ENCODE results near the gene ZNF415. TPM values are rescaled to one million over a fixed set of nuclear protein-coding genes. Genes with fewer than 3 reads are reported as not detected.

Gene ZNF415
- total and polyA plus RNA-seq, 9 of the 15 experiments (the other 6 are each of a cell fraction or from before 2014, with no cell fraction given), result 0.06 to 0.82 (median 0.14) TPM; not detected in 2

DNA sequence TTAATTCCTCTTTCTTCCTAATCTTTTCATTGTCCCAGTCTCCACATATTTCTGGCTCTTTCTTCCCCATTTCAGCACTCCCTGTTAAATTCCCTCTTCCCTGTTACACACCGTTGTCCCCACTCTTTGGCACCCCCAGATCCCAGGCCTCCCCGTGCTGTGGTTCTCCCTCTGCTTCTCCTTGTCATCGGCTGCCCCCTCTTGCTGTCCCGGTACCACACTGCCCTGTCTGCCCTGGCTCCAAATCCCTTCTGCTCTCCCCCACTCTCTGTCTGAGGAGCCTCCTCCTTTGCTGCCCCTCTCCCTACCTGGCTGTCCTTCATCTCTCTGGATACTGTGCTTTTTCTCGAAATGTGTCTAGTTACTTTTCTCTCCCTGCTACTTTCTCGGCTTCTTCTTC lies 983 bp downstream of the ZNF415 start:
- no peak overlapping the region for H2AFZ ChIP-seq (ENCODE audit: low read depth, low read length)

More for the DNA sequence above, 983 bp downstream of the ZNF415 start:
- no peak overlapping the region for H3K4me2 ChIP-seq (ENCODE audit: insufficient read depth, low read length)
- H3K27me3 ChIP-seq (ENCODE audit: control insufficient read depth in 2 of 2, insufficient read depth in 2 of 2, low read length in 2 of 2), result peaks cover 4 to 8% of the 10 kb centered on the region in 2 experiments; a peak in 2 of 5 replicates
- H3K79me2 ChIP-seq (ENCODE audit: control insufficient read depth, insufficient read depth, low read length), result no peaks in the 10 kb centered on the region
- DNase-seq (ENCODE audit: extremely low read depth in 1 of 4, low spot score in 3 of 4) (no peak), FAIRE-seq (no peak), ATAC-seq (no peak)
- ChIA-PET CTCF (ENCODE audit: low intra/inter-chr PET ratio) (no interaction called here), POLR2A (interaction anchor here (0.5 kb wide), 1 partner anchor 190 kb away, joined by 3 read pairs; no protein-coding TSS in a partner anchor)
- no peaks in the 10 kb centered on the region for H3K4me1 ChIP-seq (replicated peaks in 1 of 2; ENCODE audit: control insufficient read depth in 2 of 2, insufficient read depth in 2 of 2, low read length in 2 of 2)
- no peaks in the 10 kb centered on the region for H4K20me1 ChIP-seq (replicated peaks; ENCODE audit: control insufficient read depth, insufficient read depth, low read length)
- H3K9me3 ChIP-seq (replicated peaks; ENCODE audit: control insufficient read depth, insufficient read depth, low read depth, low read length), result no peaks in the 10 kb centered on the region
- in situ Hi-C loops (cut with MboI), result no loop called here
- no TSS peak for BruUV-seq (replicated peaks)
- TF ChIP-seq PTTG1 (tag; IDR thresholded peaks at IDR 0.05; ENCODE audit: low read depth) (no peak), BACH1 (tag; IDR thresholded peaks at IDR 0.05) (no peak), FOS (IDR thresholded peaks at IDR 0.05; ENCODE audit: extremely low read depth, insufficient read length) (no peak), C11orf30 (IDR thresholded peaks at IDR 0.05; ENCODE audit: low read depth) (no peak), ZNF140 (CRISPR knock-in tag; IDR thresholded peaks at IDR 0.05) (no peak), KDM4B (IDR thresholded peaks at IDR 0.05; ENCODE audit: borderline replicate concordance in 2 of 2, low read depth in 1 of 2) (no peak), ZNF79 (CRISPR knock-in tag; IDR thresholded peaks at IDR 0.05; ENCODE audit: low read depth) (no peak), PHF20 (IDR thresholded peaks at IDR 0.05; ENCODE audit: partially characterized antibody) (no peak), IRF2 (CRISPR knock-in tag; IDR thresholded peaks at IDR 0.05) (no peak), ZNF507 (tag; conservative IDR thresholded peaks at IDR 0.05) (no peak), MCM3 (IDR thresholded peaks at IDR 0.05) (no peak)
- TF ChIP-seq, protein P1, sequence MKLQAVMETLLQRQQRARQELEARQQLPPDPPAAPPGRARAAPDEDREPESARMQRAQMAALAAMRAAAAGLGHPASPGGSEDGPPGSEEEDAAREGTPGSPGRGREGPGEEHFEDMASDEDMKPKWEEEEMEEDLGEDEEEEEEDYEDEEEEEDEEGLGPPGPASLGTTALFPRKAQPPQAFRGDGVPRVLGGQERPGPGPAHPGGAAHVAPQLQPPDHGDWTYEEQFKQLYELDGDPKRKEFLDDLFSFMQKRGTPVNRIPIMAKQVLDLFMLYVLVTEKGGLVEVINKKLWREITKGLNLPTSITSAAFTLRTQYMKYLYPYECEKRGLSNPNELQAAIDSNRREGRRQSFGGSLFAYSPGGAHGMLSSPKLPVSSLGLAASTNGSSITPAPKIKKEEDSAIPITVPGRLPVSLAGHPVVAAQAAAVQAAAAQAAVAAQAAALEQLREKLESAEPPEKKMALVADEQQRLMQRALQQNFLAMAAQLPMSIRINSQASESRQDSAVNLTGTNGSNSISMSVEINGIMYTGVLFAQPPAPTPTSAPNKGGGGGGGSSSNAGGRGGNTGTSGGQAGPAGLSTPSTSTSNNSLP (IDR thresholded peaks at IDR 0.05; ENCODE audit: borderline replicate concordance, low read depth, low read length), result no peak
- TF ChIP-seq, protein P2, sequence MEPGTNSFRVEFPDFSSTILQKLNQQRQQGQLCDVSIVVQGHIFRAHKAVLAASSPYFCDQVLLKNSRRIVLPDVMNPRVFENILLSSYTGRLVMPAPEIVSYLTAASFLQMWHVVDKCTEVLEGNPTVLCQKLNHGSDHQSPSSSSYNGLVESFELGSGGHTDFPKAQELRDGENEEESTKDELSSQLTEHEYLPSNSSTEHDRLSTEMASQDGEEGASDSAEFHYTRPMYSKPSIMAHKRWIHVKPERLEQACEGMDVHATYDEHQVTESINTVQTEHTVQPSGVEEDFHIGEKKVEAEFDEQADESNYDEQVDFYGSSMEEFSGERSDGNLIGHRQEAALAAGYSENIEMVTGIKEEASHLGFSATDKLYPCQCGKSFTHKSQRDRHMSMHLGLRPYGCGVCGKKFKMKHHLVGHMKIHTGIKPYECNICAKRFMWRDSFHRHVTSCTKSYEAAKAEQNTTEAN (CRISPR knock-in tag; IDR thresholded peaks at IDR 0.05), result no peak
- TF ChIP-seq, protein P3, sequence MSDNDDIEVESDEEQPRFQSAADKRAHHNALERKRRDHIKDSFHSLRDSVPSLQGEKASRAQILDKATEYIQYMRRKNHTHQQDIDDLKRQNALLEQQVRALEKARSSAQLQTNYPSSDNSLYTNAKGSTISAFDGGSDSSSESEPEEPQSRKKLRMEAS (CRISPR knock-in tag; IDR thresholded peaks at IDR 0.05), result no peak
- no peak overlapping the region for H3K27ac ChIP-seq (ENCODE audit: extremely low read depth, low read depth, low read length)
- no peak overlapping the region for H3K9ac ChIP-seq (ENCODE audit: insufficient read depth in 1 of 2, low read depth in 2 of 2, low read length in 2 of 2)
- WGBS (ENCODE audit: insufficient coverage, low coverage, missing lambda C conversion rate), result 3% methylated on average over 6 of the region's 6 CpGs
- intact Hi-C loops (cut with micrococcal nuclease), result no loop called here
- H3K4me3 ChIP-seq, result no peak overlapping the region
- no peaks in the 10 kb centered on the region for H3K36me3 ChIP-seq (ENCODE audit: control insufficient read depth, insufficient read depth, low read length)
- no peaks in the 10 kb centered on the region for H3K9me1 ChIP-seq (ENCODE audit: control insufficient read depth, insufficient read depth, low read length)

Measured in K562 (cell line).